Neural progenitor cell (in vitro differentiated cells): ENCODE measurements around the gene UPK3BL2.
"Not testable (repeated sequence)": the region's sequence is repeated elsewhere in the genome, so short reads cannot be mapped to it uniquely, and the experiment has no call there.

Source experiments
- EZH2 ChIP-seq: fragments of 200-600 bp; sonication (generic); IDR thresholded peaks from 2 replicates; pipeline ENCODE4 v1.6.1; 2017; ENCODE audit warnings: antibody characterized with exemption, mild to moderate bottlenecking, moderate library complexity
- TF ChIP-seq, protein P1 (sequence below): fragments of 200-600 bp; sonication (generic); IDR thresholded peaks from 2 replicates; pipeline ENCODE4 v1.5.1; 2017; ENCODE audit warnings: antibody characterized with exemption, mild to moderate bottlenecking

GRCh38 chr7:102577315-102578240, 34.1 kb upstream of the UPK3BL2 start:
- TF ChIP-seq, protein P1, sequence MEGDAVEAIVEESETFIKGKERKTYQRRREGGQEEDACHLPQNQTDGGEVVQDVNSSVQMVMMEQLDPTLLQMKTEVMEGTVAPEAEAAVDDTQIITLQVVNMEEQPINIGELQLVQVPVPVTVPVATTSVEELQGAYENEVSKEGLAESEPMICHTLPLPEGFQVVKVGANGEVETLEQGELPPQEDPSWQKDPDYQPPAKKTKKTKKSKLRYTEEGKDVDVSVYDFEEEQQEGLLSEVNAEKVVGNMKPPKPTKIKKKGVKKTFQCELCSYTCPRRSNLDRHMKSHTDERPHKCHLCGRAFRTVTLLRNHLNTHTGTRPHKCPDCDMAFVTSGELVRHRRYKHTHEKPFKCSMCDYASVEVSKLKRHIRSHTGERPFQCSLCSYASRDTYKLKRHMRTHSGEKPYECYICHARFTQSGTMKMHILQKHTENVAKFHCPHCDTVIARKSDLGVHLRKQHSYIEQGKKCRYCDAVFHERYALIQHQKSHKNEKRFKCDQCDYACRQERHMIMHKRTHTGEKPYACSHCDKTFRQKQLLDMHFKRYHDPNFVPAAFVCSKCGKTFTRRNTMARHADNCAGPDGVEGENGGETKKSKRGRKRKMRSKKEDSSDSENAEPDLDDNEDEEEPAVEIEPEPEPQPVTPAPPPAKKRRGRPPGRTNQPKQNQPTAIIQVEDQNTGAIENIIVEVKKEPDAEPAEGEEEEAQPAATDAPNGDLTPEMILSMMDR, result not testable (repeated sequence)
- not testable (repeated sequence) for TF ChIP-seq EZH2
